ENCODE measurements around the gene OPA3.

- TF ChIP-seq CTCF (conservative IDR thresholded peaks at IDR 0.05; ENCODE audit: low read depth, low read length) (no peak), EZH2 (IDR thresholded peaks at IDR 0.05; ENCODE audit: borderline replicate concordance, low read depth, low read length, poor library complexity, severe bottlenecking) (no peak)
Observed at GRCh38 chr19:45522010-45522941, 62.3 kb downstream of the OPA3 start.
